Measurements from ENCODE around the gene TRPC4AP.

GRCh38 chr20:34998331-34998950 lies 94.2 kb downstream of the TRPC4AP start:
- TF ChIP-seq CTCF (IDR thresholded peaks at IDR 0.05) (no peak), POLR2AphosphoS5 (IDR thresholded peaks at IDR 0.05) (no peak)

Measured in suprapubic skin (tissue), 3 donors.